Mesendoderm (in vitro differentiated cells): ENCODE data around the gene CCDC148.

Experiments used
- DNase-seq: peaks from one replicate; pipeline ENCODE4 v3.0.0; 2013
- H2AK5ac ChIP-seq: 2 replicates; pipeline ENCODE4 v1.6.1; 2013; ENCODE audit warnings: low read length, inconsistent platforms
- H2BK120ac ChIP-seq: 2 replicates; pipeline ENCODE4 v1.6.1; 2013; ENCODE audit warnings: low read depth, mild to moderate bottlenecking, low read length, moderate library complexity, mixed read lengths
- H2BK15ac ChIP-seq: replicated peaks from 2 replicates; pipeline ENCODE4 v1.6.1; 2013; ENCODE audit warnings: low read depth, mild to moderate bottlenecking, moderate library complexity
- H2BK5ac ChIP-seq: 2 replicates; pipeline ENCODE4 v1.6.1; 2013; ENCODE audit warnings: low read length, inconsistent platforms
- H3K18ac ChIP-seq: 2 replicates; pipeline ENCODE4 v1.6.1; 2013; ENCODE audit warnings: mild to moderate bottlenecking, low read length, mixed read lengths
- H3K23ac ChIP-seq: one replicate; pipeline ENCODE4 v1.6.1; 2013; ENCODE audit warnings: low read length
- H3K27ac ChIP-seq: 2 replicates; pipeline ENCODE4 v1.5.1; 2013; ENCODE audit warnings: low read depth, mild to moderate bottlenecking, inconsistent platforms, low read length, moderate library complexity
- H3K27me3 ChIP-seq: 2 replicates; pipeline ENCODE4 v1.6.1; 2013; ENCODE audit warnings: low read length, control low read depth, mild to moderate bottlenecking, inconsistent platforms; ENCODE audit not compliant: insufficient read depth, poor library complexity
- H3K36me3 ChIP-seq: 2 replicates; pipeline ENCODE4 v1.6.1; 2013; ENCODE audit warnings: low read length, inconsistent platforms; ENCODE audit not compliant: control insufficient read depth, insufficient read depth
- H3K4ac ChIP-seq: one replicate; pipeline ENCODE4 v1.6.1; 2013; ENCODE audit warnings: low read depth, mild to moderate bottlenecking, low read length, moderate library complexity
- H3K4me1 ChIP-seq: 2 replicates; pipeline ENCODE4 v1.6.1; 2013; ENCODE audit warnings: low read depth, low read length, inconsistent platforms; ENCODE audit not compliant: control insufficient read depth
- H3K4me2 ChIP-seq: 2 replicates; pipeline ENCODE4 v1.6.1; 2013; ENCODE audit warnings: low read length
- H3K4me3 ChIP-seq: 2 replicates; pipeline ENCODE4 v1.5.1; 2013; ENCODE audit warnings: mild to moderate bottlenecking, low read length
- H3K56ac ChIP-seq: one replicate; pipeline ENCODE4 v1.6.1; 2013; ENCODE audit warnings: low read length
- H3K79me1 ChIP-seq: 2 replicates; pipeline ENCODE4 v1.6.1; 2013; ENCODE audit warnings: low read length, inconsistent platforms
- H3K79me2 ChIP-seq: 2 replicates; pipeline ENCODE4 v1.6.1; 2013; ENCODE audit warnings: mild to moderate bottlenecking, low read length; ENCODE audit not compliant: control insufficient read depth, insufficient read depth
- H3K9ac ChIP-seq: 2 replicates; pipeline ENCODE4 v1.6.1; 2013; ENCODE audit warnings: low read length, inconsistent platforms
- H4K5ac ChIP-seq: one replicate; pipeline ENCODE4 v1.6.1; 2013; ENCODE audit warnings: low read length
- H4K8ac ChIP-seq: one replicate; pipeline ENCODE4 v1.6.1; 2013; ENCODE audit warnings: low read depth, mild to moderate bottlenecking, control low read depth, low read length, moderate library complexity
- WGBS: extraction: QIAGEN DNeasy Blood & Tissue Kit; methylation state at CpG from one replicate; pipeline ENCODE4 v1.1.7; 2013; ENCODE audit warnings: low lambda C conversion rate, missing lambda C conversion rate; ENCODE audit not compliant: insufficient coverage; ENCODE audit errors: extremely low coverage; 5-methylcytosine and 5-hydroxymethylcytosine counted together

CCDC148 gene

DNA sequence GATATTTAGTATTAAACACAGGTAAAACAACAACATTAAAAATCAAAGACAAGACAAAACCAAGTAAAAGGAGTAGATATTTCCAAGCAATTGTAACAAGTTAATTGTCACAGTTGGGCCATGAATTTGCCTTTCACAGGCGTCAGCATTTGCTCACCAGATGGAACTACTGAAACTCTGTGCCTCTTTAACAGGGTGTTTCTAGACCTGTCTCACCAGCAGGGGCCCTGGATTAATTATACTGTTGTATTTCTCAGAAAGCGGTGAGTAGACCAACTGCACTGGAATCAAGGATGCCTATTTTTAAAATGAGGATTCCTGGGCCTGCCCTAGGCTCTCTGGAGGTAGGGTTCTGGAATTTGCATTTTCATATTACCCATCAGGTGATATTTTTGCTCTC is 262.3 kb downstream of the CCDC148 start:
- Histone ChIP-seq H3K36me3 (no peaks in the 10 kb centered on the region), H3K4me2 (no peak overlapping the region), H3K4ac (no peak overlapping the region), H2BK120ac (no peak overlapping the region), H4K8ac (no peak overlapping the region), H4K5ac (no peak overlapping the region), H3K27me3 (no peaks in the 10 kb centered on the region), H3K79me2 (no peaks in the 10 kb centered on the region), H3K23ac (no peak overlapping the region), H3K56ac (no peak overlapping the region), H3K4me1 (no peaks in the 10 kb centered on the region), H2BK5ac (no peak overlapping the region), H2BK15ac (no peak overlapping the region), H3K9ac (no peak overlapping the region), H3K18ac (no peak overlapping the region), H3K27ac (no peak overlapping the region), H3K4me3 (no peak overlapping the region), H2AK5ac (no peak overlapping the region), H3K79me1 (no peaks in the 10 kb centered on the region)
- no CpG with 5 or more reads among the region's 2 CpGs for WGBS
- DNase-seq: no peak

DNA sequence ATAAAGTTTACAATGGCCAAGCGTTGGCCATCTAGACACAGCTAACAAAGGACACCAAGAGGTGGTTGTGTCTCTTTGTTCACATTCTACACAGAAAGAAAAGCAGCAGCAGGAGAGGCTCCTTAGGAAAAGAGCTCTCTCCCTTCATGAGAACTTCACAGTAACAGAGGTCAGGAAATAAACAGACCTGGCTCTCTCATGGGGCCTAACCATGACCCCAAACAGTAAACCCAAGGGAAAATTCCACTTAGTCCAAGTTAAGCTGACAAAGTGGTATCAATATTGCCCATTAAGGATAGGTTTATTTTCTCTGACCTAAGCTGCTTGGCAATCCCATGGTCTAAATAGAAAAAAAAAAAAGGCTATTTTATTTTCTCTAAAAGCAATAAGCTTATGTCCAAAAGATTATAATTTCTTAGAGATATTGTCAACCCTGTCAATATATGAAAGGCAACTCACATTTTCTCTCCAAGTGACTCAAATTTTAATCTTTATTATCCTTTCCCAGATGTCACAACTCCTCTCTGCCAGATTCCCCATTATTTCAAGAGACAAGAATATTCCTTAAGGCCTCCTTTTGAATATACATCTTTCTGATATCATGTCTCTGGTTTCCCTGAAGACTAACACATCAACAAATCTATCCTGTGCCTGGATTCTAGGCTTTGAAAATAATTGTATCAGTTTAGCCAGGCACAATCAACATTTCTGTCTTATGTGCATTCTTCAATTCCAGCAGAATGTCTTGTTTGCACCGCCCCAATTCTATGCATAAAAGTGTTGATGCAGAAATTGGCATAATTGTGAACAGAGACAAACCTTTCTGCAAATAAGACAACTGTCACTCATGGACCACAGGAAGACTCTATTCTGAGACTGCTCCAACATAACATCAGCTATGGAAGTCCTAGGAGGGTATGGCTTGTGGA is 263.8 kb downstream of the CCDC148 start:
- Histone ChIP-seq H3K36me3 (no peaks in the 10 kb centered on the region), H3K4me1 (no peaks in the 10 kb centered on the region), H3K79me2 (no peaks in the 10 kb centered on the region), H3K56ac (no peak overlapping the region), H3K18ac (no peak overlapping the region), H3K9ac (no peak overlapping the region), H4K8ac (no peak overlapping the region), H3K27ac (no peak overlapping the region), H3K79me1 (no peaks in the 10 kb centered on the region), H3K4ac (no peak overlapping the region), H3K4me2 (no peak overlapping the region), H2BK15ac (no peak overlapping the region), H3K4me3 (no peak overlapping the region), H4K5ac (no peak overlapping the region), H2BK120ac (no peak overlapping the region), H2AK5ac (no peak overlapping the region), H3K23ac (no peak overlapping the region), H2BK5ac (no peak overlapping the region), H3K27me3 (no peaks in the 10 kb centered on the region)
- DNase-seq: no peak
- WGBS: no CpG with 5 or more reads among the region's 2 CpGs

DNA sequence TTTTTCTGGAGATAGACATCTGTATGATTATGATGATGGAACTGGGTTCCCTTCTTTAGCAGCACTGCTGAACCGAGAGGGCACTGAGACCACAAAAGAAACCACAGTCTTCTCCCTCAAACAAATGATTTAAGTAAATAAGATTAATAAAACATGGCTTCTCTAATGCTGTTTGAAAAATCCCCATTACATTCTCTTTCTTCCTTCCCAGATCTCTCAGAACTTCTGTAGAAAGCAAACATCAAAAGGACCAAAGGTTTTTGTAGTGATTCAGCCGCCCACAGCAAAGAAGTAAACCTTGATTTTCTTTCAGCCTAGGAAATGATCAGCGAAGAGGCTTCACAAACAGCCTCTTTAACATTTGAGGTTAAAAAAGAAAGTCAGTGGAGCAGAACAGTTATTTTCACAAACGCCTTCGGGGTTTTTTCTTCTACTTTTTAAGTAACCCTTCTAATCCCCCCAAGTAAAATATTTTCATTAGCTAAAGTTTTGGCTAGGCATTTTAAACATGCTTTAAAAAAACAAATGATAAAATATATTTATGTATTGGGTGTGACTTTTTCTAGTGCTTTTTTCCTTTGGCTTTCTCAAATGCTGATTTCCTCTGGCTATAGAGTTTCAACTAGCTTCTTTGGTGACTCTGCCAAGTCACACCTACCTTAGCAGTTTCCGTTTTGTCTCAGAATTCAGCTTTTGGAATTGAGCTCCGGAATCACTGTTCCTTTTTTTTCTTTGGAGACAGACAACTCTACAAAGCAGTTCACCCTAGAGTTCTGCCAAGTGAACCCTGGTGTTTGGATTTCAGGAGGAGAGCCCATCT is 265.3 kb downstream of the CCDC148 start:
- no CpG with 5 or more reads among the region's 7 CpGs for WGBS

DNA sequence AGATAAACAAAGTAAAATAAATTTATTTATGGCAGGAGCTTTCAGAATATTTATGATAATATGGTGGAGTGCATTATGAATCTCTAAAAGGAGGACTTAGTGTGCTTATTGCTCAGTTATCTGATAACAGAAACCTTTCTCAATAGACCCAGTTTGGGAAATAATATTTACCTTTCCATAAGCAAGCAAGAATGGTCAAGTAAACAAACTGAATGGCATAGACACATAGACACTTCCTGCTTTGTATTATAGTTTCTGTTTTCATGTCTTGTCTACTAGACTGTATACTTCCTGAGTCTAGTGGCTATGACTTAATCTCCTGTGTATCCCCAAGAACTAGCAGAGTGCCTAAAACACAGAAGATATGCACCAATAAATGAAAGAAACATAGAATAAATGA is 267.0 kb downstream of the CCDC148 start:
- no peak overlapping the region for H4K8ac ChIP-seq
- H2BK5ac ChIP-seq: no peak overlapping the region
- no peaks in the 10 kb centered on the region for H3K36me3 ChIP-seq
- no peak for DNase-seq
- no peaks in the 10 kb centered on the region for H3K79me2 ChIP-seq
- no peak overlapping the region for H3K56ac ChIP-seq
- H3K18ac ChIP-seq: no peak overlapping the region
- H3K4me2 ChIP-seq: no peak overlapping the region
- no peak overlapping the region for H2BK120ac ChIP-seq
- no peaks in the 10 kb centered on the region for H3K27me3 ChIP-seq
- H3K27ac ChIP-seq: no peak overlapping the region
- no peak overlapping the region for H3K4me3 ChIP-seq
- H3K23ac ChIP-seq: no peak overlapping the region
- no peak overlapping the region for H2BK15ac ChIP-seq
- no peak overlapping the region for H3K4ac ChIP-seq
- H3K4me1 ChIP-seq: no peaks in the 10 kb centered on the region
- H2AK5ac ChIP-seq: no peak overlapping the region
- H3K79me1 ChIP-seq: no peaks in the 10 kb centered on the region
- no peak overlapping the region for H4K5ac ChIP-seq
- no peak overlapping the region for H3K9ac ChIP-seq

More for the DNA sequence above, 265.3 kb downstream of the CCDC148 start:
- Histone ChIP-seq H3K27me3 (no peaks in the 10 kb centered on the region), H2BK15ac (no peak overlapping the region), H3K4me3 (no peak overlapping the region), H3K79me1 (no peaks in the 10 kb centered on the region), H3K4ac (no peak overlapping the region), H4K5ac (no peak overlapping the region), H3K27ac (no peak overlapping the region), H3K36me3 (no peaks in the 10 kb centered on the region), H3K23ac (no peak overlapping the region), H3K4me1 (no peaks in the 10 kb centered on the region), H3K56ac (no peak overlapping the region), H2AK5ac (no peak overlapping the region), H3K9ac (no peak overlapping the region), H4K8ac (no peak overlapping the region), H3K79me2 (no peaks in the 10 kb centered on the region), H3K18ac (no peak overlapping the region), H2BK120ac (no peak overlapping the region), H3K4me2 (no peak overlapping the region), H2BK5ac (no peak overlapping the region)
- DNase-seq: no peak

DNA sequence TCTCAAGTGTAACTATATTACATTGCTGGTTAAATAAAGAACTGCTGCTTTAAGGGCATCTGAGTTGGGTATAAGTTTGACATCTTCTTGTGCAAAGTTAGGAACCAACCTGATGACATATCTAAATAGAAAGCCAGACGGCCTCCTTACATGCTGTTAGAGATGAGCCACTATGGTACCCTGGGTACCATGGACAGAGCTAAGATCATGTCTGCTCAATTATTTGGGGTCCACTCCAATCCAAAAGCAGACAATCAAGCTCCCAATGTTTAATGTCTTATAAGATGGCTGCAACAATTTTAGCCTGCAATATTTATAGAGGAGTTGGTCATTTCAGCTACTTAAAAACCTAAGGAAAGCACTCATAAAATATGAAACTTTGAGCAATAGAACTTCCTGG is 268.6 kb downstream of the CCDC148 start:
- Histone ChIP-seq H3K18ac (no peak overlapping the region), H2AK5ac (no peak overlapping the region), H3K9ac (no peak overlapping the region), H3K4me2 (no peak overlapping the region), H2BK5ac (no peak overlapping the region), H2BK120ac (no peak overlapping the region), H3K27ac (no peak overlapping the region), H3K4me1 (no peaks in the 10 kb centered on the region), H3K79me1 (no peaks in the 10 kb centered on the region), H3K27me3 (no peaks in the 10 kb centered on the region), H3K36me3 (no peaks in the 10 kb centered on the region), H4K8ac (no peak overlapping the region), H3K4me3 (no peak overlapping the region), H3K4ac (no peak overlapping the region), H2BK15ac (no peak overlapping the region), H4K5ac (no peak overlapping the region), H3K23ac (no peak overlapping the region), H3K56ac (no peak overlapping the region), H3K79me2 (no peaks in the 10 kb centered on the region)
- no peak for DNase-seq
- no CpG with 5 or more reads among the region's 1 CpG for WGBS
